Measurements from ENCODE around the gene NKAIN2. TPM values are rescaled to one million over a fixed set of nuclear protein-coding genes. Genes with fewer than 3 reads are reported as not detected.

The NKAIN2 gene
- total and polyA plus RNA-seq, 9 of the 15 experiments (the other 6 are each of a cell fraction or from before 2014, with no cell fraction given): not detected

- no peaks in the 10 kb centered on the region for H3K79me2 ChIP-seq (ENCODE audit: control insufficient read depth, insufficient read depth, low read length)
- CTCF ChIA-PET (ENCODE audit: low intra/inter-chr PET ratio): no interaction called here
- no peak for ATAC-seq
- DNase-seq (ENCODE audit: extremely low read depth in 1 of 4, low spot score in 3 of 4): no peak
- no peaks in the 10 kb centered on the region for H4K20me1 ChIP-seq (replicated peaks; ENCODE audit: control insufficient read depth, insufficient read depth, low read length)
- POLR2A ChIA-PET: no interaction called here
- H3K27me3 ChIP-seq (ENCODE audit: control insufficient read depth in 2 of 2, insufficient read depth in 2 of 2, low read length in 2 of 2): no peaks in the 10 kb centered on the region
- no peak overlapping the region for H3K27ac ChIP-seq (ENCODE audit: extremely low read depth, low read depth, low read length)
- H3K4me2 ChIP-seq (ENCODE audit: insufficient read depth, low read length): no peak overlapping the region
- no peak overlapping the region for H3K4me3 ChIP-seq
- 0% methylated on average over 5 of the region's 5 CpGs for WGBS (ENCODE audit: insufficient coverage, low coverage, missing lambda C conversion rate)
- in situ Hi-C loops (cut with MboI): no loop called here
- no peak for FAIRE-seq
- no peaks in the 10 kb centered on the region for H3K9me3 ChIP-seq (replicated peaks; ENCODE audit: control insufficient read depth, insufficient read depth, low read depth, low read length)
- no peaks in the 10 kb centered on the region for H3K36me3 ChIP-seq (ENCODE audit: control insufficient read depth, insufficient read depth, low read length)
- no peak overlapping the region for H3K9ac ChIP-seq (ENCODE audit: insufficient read depth in 1 of 2, low read depth in 2 of 2, low read length in 2 of 2)
- H3K4me1 ChIP-seq (replicated peaks in 1 of 2; ENCODE audit: control insufficient read depth in 2 of 2, insufficient read depth in 2 of 2, low read length in 2 of 2): no peaks in the 10 kb centered on the region
- BruUV-seq (replicated peaks): no TSS peak
- no peaks in the 10 kb centered on the region for H3K9me1 ChIP-seq (ENCODE audit: control insufficient read depth, insufficient read depth, low read length)
- H2AFZ ChIP-seq (ENCODE audit: low read depth, low read length): no peak overlapping the region
- intact Hi-C loops (cut with micrococcal nuclease): no loop called here
- no peak for TF ChIP-seq CREB3L1 (IDR thresholded peaks at IDR 0.05; ENCODE audit: borderline replicate concordance, low read depth)
- TF ChIP-seq, protein P1, sequence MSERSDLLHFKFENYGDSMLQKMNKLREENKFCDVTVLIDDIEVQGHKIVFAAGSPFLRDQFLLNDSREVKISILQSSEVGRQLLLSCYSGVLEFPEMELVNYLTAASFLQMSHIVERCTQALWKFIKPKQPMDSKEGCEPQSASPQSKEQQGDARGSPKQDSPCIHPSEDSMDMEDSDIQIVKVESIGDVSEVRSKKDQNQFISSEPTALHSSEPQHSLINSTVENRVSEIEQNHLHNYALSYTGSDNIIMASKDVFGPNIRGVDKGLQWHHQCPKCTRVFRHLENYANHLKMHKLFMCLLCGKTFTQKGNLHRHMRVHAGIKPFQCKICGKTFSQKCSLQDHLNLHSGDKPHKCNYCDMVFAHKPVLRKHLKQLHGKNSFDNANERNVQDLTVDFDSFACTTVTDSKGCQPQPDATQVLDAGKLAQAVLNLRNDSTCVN (CRISPR knock-in tag; IDR thresholded peaks at IDR 0.05): no peak
- TF ChIP-seq UBTF (IDR thresholded peaks at IDR 0.05; ENCODE audit: borderline replicate concordance in 1 of 2, low read depth in 2 of 2, low read length in 2 of 2): no peak
- TF ChIP-seq SRSF7 (optimal IDR thresholded peaks at IDR 0.05; ENCODE audit: low read depth, low read length): no peak
- TF ChIP-seq, protein P2, sequence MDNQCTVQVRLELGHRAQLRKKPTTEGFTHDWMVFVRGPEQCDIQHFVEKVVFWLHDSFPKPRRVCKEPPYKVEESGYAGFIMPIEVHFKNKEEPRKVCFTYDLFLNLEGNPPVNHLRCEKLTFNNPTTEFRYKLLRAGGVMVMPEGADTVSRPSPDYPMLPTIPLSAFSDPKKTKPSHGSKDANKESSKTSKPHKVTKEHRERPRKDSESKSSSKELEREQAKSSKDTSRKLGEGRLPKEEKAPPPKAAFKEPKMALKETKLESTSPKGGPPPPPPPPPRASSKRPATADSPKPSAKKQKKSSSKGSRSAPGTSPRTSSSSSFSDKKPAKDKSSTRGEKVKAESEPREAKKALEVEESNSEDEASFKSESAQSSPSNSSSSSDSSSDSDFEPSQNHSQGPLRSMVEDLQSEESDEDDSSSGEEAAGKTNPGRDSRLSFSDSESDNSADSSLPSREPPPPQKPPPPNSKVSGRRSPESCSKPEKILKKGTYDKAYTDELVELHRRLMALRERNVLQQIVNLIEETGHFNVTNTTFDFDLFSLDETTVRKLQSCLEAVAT (IDR thresholded peaks at IDR 0.05): no peak
- no peak for TF ChIP-seq ZNF740 (CRISPR knock-in tag; IDR thresholded peaks at IDR 0.05)
- TF ChIP-seq ZNF740 (tag; IDR thresholded peaks at IDR 0.05): no peak
- TF ChIP-seq E2F6 (IDR thresholded peaks at IDR 0.05; ENCODE audit: borderline replicate concordance in 1 of 2, extremely low read depth in 1 of 2, insufficient read depth in 1 of 2, insufficient read length in 1 of 2, low read depth in 1 of 2, low read length in 1 of 2, poor library complexity in 1 of 2, severe bottlenecking in 1 of 2): no peak
- TF ChIP-seq, protein P3, sequence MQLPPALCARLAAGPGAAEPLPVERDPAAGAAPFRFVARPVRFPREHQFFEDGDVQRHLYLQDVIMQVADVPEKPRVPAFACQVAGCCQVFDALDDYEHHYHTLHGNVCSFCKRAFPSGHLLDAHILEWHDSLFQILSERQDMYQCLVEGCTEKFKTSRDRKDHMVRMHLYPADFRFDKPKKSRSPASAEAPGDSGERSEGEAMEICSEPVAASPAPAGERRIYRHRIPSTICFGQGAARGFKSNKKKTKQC (CRISPR knock-in tag; IDR thresholded peaks at IDR 0.05): no peak
- no peak for TF ChIP-seq ZNF224 (CRISPR knock-in tag; IDR thresholded peaks at IDR 0.05)
- no peak for TF ChIP-seq MCM7 (IDR thresholded peaks at IDR 0.05)
Observed at GRCh38 chr6:124076336-124077048, 272.8 kb downstream of the NKAIN2 start.
